WTC11 (cell line): Measurements from ENCODE around the gene SPACDR. TPM values are rescaled to one million over a fixed set of nuclear protein-coding genes. Genes with fewer than 3 reads are reported as not detected.
"Not testable (repeated sequence)": the region's sequence is repeated elsewhere in the genome, so short reads cannot be mapped to it uniquely, and the experiment has no call there.

Experiments
- ATAC-seq: fragments of 200-7000 bp; cut with Tn5 transposase; 2 replicates; pipeline ENCODE4 v1.10.0; 2021; ENCODE audit warnings: mild to moderate bottlenecking, moderate library complexity
- CTCF ChIA-PET: fragments of 300-600 bp; sonication (Branson Sonifier 250); formaldehyde crosslinking; loops from one replicate; lab custom pipeline; 2021; ENCODE audit warnings: antibody characterized with exemption; lab: Charles Lee
- POLR2A ChIA-PET: fragments of 350-600 bp; sonication (Branson Sonifier 250); formaldehyde crosslinking; loops from one replicate; lab custom pipeline; 2021; ENCODE audit warnings: antibody characterized with exemption; lab: Charles Lee
- DNase-seq: peaks from one replicate; pipeline ENCODE4 v3.0.0; 2021; ENCODE audit warnings: low spot score
- H3K27ac Mint-ChIP-seq: 2 replicates; pipeline ENCODE4 v1.8.0; 2021; ENCODE audit warnings: mixed read lengths
- H3K27me3 Mint-ChIP-seq: 2 replicates; pipeline ENCODE4 v1.8.0; 2021; ENCODE audit warnings: low read depth, mild to moderate bottlenecking, moderate library complexity, mixed read lengths
- H3K36me3 Mint-ChIP-seq: 2 replicates; pipeline ENCODE4 v1.8.0; 2021; ENCODE audit warnings: mixed read lengths
- H3K4me1 Mint-ChIP-seq: 2 replicates; pipeline ENCODE4 v1.8.0; 2022; ENCODE audit warnings: mixed read lengths
- H3K4me3 Mint-ChIP-seq: 2 replicates; pipeline ENCODE4 v1.8.0; 2021; ENCODE audit warnings: mild to moderate bottlenecking, moderate library complexity, mixed read lengths
- H3K9me3 Mint-ChIP-seq: 2 replicates; pipeline ENCODE4 v1.8.0; 2021; ENCODE audit warnings: mixed read lengths
- ATF6 ChIP-seq: sonication (generic); formaldehyde crosslinking; IDR thresholded peaks from 2 replicates; pipeline ENCODE4 v1.8.1; 2023; ENCODE audit warnings: mild to moderate bottlenecking, missing genetic modification reagents
- HMGXB4 ChIP-seq: sonication (generic); formaldehyde crosslinking; IDR thresholded peaks from 2 replicates; pipeline ENCODE4 v1.8.1; 2023; ENCODE audit warnings: mild to moderate bottlenecking, moderate library complexity, missing genetic modification reagents
- KAT7 ChIP-seq: sonication (generic); formaldehyde crosslinking; IDR thresholded peaks from 2 replicates; pipeline ENCODE4 v1.8.1; 2023; ENCODE audit warnings: missing genetic modification reagents, mild to moderate bottlenecking, borderline replicate concordance
- OVOL2 ChIP-seq: fragments of 250-450 bp; sonication (Bioruptor Pico); IDR thresholded peaks from 2 replicates; pipeline ENCODE4 v1.9.0; 2021; ENCODE audit warnings: mild to moderate bottlenecking, borderline replicate concordance
- ZNF121 ChIP-seq: sonication (generic); formaldehyde crosslinking; IDR thresholded peaks from 2 replicates; pipeline ENCODE4 v1.8.0; 2023; ENCODE audit warnings: missing genetic modification reagents
- ZNF138 ChIP-seq: sonication (generic); formaldehyde crosslinking; conservative IDR thresholded peaks from 2 replicates; pipeline ENCODE4 v1.8.1; 2022; ENCODE audit warnings: mild to moderate bottlenecking, moderate library complexity, missing genetic modification reagents
- ZNF416 ChIP-seq: fragments of 250-450 bp; sonication (Bioruptor Pico); IDR thresholded peaks from 2 replicates; pipeline ENCODE4 v1.9.0; 2021; ENCODE audit warnings: mild to moderate bottlenecking, inconsistent platforms
- ZNF671 ChIP-seq: fragments of 250-450 bp; sonication (Bioruptor Pico); IDR thresholded peaks from 2 replicates; pipeline ENCODE4 v1.8.0; 2021; ENCODE audit warnings: mild to moderate bottlenecking
- total RNA-seq: library from RNA; stranded (reverse); gene quantifications from 3 replicates; pipeline ENCODE4 v1.2.3, GENCODE V29; 2021
- TF ChIP-seq, protein P1 (sequence below): fragments of 250-450 bp; sonication (Bioruptor Pico); IDR thresholded peaks from 2 replicates; pipeline ENCODE4 v2.1.2; 2022; ENCODE audit warnings: mild to moderate bottlenecking, moderate library complexity
- TF ChIP-seq, protein P2 (sequence below): sonication (generic); formaldehyde crosslinking; IDR thresholded peaks from 2 replicates; pipeline ENCODE4 v1.8.1; 2023; ENCODE audit warnings: mild to moderate bottlenecking, missing genetic modification reagents, moderate library complexity
- TF ChIP-seq, protein P3 (sequence below): sonication (generic); formaldehyde crosslinking; IDR thresholded peaks from 2 replicates; pipeline ENCODE4 v1.8.1; 2023; ENCODE audit warnings: mild to moderate bottlenecking, missing genetic modification reagents, borderline replicate concordance

SPACDR gene
- total RNA-seq, 1 experiment from 2014 or later: 0.33 TPM

- TF ChIP-seq ATF6 (CRISPR knock-in tag): no peak
- TF ChIP-seq, protein P1, sequence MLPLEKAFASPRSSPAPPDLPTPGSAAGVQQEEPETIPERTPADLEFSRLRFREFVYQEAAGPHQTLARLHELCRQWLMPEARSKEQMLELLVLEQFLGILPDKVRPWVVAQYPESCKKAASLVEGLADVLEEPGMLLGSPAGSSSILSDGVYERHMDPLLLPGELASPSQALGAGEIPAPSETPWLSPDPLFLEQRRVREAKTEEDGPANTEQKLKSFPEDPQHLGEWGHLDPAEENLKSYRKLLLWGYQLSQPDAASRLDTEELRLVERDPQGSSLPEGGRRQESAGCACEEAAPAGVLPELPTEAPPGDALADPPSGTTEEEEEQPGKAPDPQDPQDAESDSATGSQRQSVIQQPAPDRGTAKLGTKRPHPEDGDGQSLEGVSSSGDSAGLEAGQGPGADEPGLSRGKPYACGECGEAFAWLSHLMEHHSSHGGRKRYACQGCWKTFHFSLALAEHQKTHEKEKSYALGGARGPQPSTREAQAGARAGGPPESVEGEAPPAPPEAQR: no peak
- TF ChIP-seq ZNF671 (CRISPR knock-in tag): no peak
- no peak for TF ChIP-seq ZNF138 (CRISPR knock-in tag)
- no peak for TF ChIP-seq OVOL2 (CRISPR knock-in tag)
- no peak for TF ChIP-seq HMGXB4 (CRISPR knock-in tag)
- TF ChIP-seq, protein P2, sequence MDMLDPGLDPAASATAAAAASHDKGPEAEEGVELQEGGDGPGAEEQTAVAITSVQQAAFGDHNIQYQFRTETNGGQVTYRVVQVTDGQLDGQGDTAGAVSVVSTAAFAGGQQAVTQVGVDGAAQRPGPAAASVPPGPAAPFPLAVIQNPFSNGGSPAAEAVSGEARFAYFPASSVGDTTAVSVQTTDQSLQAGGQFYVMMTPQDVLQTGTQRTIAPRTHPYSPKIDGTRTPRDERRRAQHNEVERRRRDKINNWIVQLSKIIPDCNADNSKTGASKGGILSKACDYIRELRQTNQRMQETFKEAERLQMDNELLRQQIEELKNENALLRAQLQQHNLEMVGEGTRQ (CRISPR knock-in tag): no peak
- no peak for TF ChIP-seq ZNF416
- TF ChIP-seq ZNF121 (CRISPR knock-in tag): no peak
- TF ChIP-seq KAT7 (CRISPR knock-in tag): no peak
- TF ChIP-seq, protein P3, sequence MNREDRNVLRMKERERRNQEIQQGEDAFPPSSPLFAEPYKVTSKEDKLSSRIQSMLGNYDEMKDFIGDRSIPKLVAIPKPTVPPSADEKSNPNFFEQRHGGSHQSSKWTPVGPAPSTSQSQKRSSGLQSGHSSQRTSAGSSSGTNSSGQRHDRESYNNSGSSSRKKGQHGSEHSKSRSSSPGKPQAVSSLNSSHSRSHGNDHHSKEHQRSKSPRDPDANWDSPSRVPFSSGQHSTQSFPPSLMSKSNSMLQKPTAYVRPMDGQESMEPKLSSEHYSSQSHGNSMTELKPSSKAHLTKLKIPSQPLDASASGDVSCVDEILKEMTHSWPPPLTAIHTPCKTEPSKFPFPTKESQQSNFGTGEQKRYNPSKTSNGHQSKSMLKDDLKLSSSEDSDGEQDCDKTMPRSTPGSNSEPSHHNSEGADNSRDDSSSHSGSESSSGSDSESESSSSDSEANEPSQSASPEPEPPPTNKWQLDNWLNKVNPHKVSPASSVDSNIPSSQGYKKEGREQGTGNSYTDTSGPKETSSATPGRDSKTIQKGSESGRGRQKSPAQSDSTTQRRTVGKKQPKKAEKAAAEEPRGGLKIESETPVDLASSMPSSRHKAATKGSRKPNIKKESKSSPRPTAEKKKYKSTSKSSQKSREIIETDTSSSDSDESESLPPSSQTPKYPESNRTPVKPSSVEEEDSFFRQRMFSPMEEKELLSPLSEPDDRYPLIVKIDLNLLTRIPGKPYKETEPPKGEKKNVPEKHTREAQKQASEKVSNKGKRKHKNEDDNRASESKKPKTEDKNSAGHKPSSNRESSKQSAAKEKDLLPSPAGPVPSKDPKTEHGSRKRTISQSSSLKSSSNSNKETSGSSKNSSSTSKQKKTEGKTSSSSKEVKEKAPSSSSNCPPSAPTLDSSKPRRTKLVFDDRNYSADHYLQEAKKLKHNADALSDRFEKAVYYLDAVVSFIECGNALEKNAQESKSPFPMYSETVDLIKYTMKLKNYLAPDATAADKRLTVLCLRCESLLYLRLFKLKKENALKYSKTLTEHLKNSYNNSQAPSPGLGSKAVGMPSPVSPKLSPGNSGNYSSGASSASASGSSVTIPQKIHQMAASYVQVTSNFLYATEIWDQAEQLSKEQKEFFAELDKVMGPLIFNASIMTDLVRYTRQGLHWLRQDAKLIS (CRISPR knock-in tag): no peak
Measured at GRCh38 chr7:100441641-100442535, 22.2 kb downstream of the SPACDR start (continued).

GRCh38 chr7:100439244-100439643 lies 24.8 kb downstream of the SPACDR start:
- POLR2A ChIA-PET, DNase-seq, CTCF ChIA-PET, ATAC-seq, H3K9me3 Mint-ChIP-seq, H3K4me3 Mint-ChIP-seq, H3K27me3 Mint-ChIP-seq, H3K36me3 Mint-ChIP-seq, H3K27ac Mint-ChIP-seq: not testable (repeated sequence)
- peaks cover 11% of the 10 kb centered on the region for H3K4me1 Mint-ChIP-seq

- H3K27ac Mint-ChIP-seq, H3K9me3 Mint-ChIP-seq, H3K4me3 Mint-ChIP-seq, H3K27me3 Mint-ChIP-seq, ATAC-seq, DNase-seq: not testable (repeated sequence)
- Mint-ChIP-seq H3K4me1 (peaks cover 14% of the 10 kb centered on the region), H3K36me3 (peaks cover 12% of the 10 kb centered on the region)
- ChIA-PET CTCF (interaction anchor here (0.7 kb wide), 1 partner anchor 11 kb away, joined by 3 read pairs; no protein-coding TSS in a partner anchor), POLR2A (interaction anchor here (0.6 kb wide), 1 partner anchor 99 kb away, joined by 3 read pairs; no protein-coding TSS in a partner anchor)
Measured at GRCh38 chr7:100438731-100439130, 25.3 kb downstream of the SPACDR start.
